C4-2B (cell line): ENCODE measurements around the gene HCRTR2.
"Not testable (repeated sequence)": the region's sequence is repeated elsewhere in the genome, so short reads cannot be mapped to it uniquely, and the experiment has no call there.

Experiments
- H3K27ac ChIP-seq: fragments of 450-650 bp; 2 replicates; pipeline ENCODE4 v1.5.1; 2017
- CTCF ChIP-seq: fragments of 450-650 bp; conservative IDR thresholded peaks from 2 replicates; pipeline ENCODE4 v1.5.1; 2017; ENCODE audit warnings: mild to moderate bottlenecking
- ZFX ChIP-seq: fragments of 450-650 bp; IDR thresholded peaks from 2 replicates; pipeline ENCODE4 v1.6.1; 2017

HCRTR2 gene

GRCh38 chr6:55153284-55153683 is 21.0 kb upstream of the HCRTR2 start:
- no peak for TF ChIP-seq CTCF
- TF ChIP-seq ZFX = no peak
- no peak overlapping the region for H3K27ac ChIP-seq

- H3K27ac ChIP-seq = not testable (repeated sequence)
Measured at GRCh38 chr6:55158784-55159183, 15.5 kb upstream of the HCRTR2 start.

GRCh38 chr6:55167860-55168259 is 6.5 kb upstream of the HCRTR2 start:
- TF ChIP-seq CTCF (no peak), ZFX (no peak)
- H3K27ac ChIP-seq = no peak overlapping the region

- no peak overlapping the region for H3K27ac ChIP-seq
- TF ChIP-seq ZFX = no peak
- TF ChIP-seq CTCF = no peak
Measured at GRCh38 chr6:55175078-55176049, 1.0 kb downstream of the HCRTR2 start.

GRCh38 chr6:55176958-55177357 is 2.6 kb downstream of the HCRTR2 start:
- TF ChIP-seq CTCF (no peak), ZFX (no peak)
- H3K27ac ChIP-seq = no peak overlapping the region

GRCh38 chr6:55180258-55180657 is 5.9 kb downstream of the HCRTR2 start:
- no peak overlapping the region for H3K27ac ChIP-seq
- TF ChIP-seq CTCF (no peak), ZFX (no peak)

- TF ChIP-seq ZFX (no peak), CTCF (no peak)
- no peak overlapping the region for H3K27ac ChIP-seq
Measured at GRCh38 chr6:55182016-55182650, 7.8 kb downstream of the HCRTR2 start.
